ENCODE measurements around the gene COL9A2.

GRCh38 chr1:40264354-40264781, 52.7 kb downstream of the COL9A2 start:
- TF ChIP-seq POLR2A (IDR thresholded peaks at IDR 0.05) (no peak), CTCF (IDR thresholded peaks at IDR 0.05) (no peak)
